NCI-H1436 treated with DMSO at 0.1 percent for 48 hours (cell line): ENCODE measurements around the gene ZNF831.

Source experiments
- DNase-seq: peaks from one replicate; lab custom pipeline; 2025; lab: John Stamatoyannopoulos, UW

Gene ZNF831

DNA sequence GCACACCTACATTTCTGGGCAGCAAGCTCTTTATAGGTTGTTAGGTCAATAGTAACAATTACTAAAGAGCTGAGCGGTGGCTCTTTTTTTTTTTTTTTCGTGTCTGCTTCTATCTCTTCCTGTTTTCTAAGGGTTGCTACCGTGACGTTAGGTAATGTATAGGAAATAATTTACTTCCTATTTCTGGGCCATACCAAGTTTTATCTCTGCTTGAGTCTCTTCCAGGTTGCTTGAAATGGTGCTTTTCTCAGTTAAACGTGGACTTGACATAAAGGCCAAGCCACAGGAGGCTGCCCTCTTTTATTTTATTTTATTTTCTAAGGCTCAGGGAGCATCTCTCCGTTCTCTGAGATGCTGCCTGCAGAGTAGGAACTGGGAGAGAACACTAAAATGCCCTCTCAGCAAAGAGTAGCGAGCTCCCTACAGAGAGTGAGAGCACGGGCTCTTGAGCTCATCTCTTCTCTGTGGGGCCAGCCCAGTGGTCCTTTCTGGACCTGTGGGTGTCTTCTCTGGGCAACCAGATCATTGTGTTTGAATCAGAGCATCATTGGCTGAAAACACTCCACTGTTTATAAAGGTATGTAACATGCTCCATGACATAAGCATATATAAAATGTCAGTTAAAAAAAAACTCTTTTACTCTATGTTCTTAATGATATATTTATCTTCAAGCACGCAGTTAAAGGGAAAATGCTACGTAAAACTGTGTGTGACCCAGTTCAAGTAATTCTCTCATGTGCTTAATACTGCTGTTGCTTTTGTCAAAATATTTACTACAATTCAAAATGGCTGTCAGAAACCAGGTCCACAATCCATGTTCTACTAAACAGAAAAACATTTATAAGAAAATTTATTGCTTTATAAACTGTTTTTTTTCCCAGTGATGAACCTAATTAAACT is at the start of gene ZNF831:
Gene ZNF831, plus strand, starts transcription at position 191 of the 900 bp plus-strand sequence. CDS start 27,199 bp downstream, outside the sequence.
- no peak for DNase-seq

DNA sequence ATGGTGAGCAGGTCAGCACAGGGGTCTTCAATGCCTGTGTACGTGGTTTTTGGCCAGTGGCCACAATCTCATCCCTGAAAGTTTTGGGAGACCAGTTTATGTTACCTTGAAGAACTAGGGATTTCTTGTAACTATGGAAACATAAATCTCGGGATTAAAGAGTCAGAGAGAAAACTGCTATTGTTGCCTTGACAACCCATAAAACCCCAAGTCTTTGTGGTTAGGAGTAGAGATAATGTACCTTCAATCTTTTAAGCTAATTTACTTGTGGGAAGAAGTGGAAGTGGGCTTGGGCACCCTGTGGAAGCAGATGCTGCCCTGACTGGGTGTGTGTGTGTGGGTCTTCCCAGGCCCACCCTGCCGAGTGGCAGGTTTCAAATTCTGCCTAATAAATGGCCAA is 46.1 kb upstream of the ZNF831 start:
- DNase-seq, result no peak

DNA sequence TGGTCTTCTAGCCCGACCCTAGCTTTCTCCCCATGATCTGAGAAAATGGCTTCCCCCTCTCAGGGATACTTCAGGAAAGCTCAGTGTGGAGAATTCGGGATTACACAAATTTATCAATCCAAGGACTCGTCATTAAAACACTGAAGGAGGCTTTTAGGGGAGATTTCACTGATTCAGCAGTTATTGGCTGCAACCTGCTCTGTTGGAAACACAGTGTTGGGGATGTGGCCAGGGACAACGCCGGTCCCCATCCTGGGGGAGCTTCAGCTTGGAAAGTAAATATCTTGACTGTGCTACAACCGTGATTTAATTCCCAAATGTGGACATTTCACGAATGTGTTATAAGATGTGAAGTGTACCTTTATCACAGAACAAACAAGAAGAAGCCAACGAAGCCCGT is 44.8 kb upstream of the ZNF831 start:
- no peak for DNase-seq

DNA sequence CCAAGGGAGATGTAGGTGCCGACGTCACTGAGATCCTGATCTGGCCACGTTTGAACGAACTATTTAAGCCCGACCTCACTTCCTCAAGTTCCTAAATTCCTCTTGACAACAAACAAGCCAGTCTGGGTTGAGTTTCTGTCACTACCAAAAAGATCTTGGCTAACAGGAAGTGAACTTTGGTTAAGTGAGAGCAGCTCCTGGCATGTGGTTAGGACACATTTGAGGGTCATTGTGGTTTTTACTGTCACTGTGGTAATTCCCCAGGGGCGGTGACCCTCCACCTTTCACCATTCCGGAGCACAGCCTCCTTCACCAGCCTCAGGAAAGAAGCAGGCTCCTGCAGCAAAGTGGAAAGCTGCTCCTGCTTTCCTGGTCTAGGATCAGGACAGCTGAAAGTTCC is 43.1 kb upstream of the ZNF831 start:
- no peak for DNase-seq

GRCh38 chr20:59120919-59121318 is 42.7 kb upstream of the ZNF831 start:
- DNase-seq, result no peak

- no peak for DNase-seq
Observed at GRCh38 chr20:59121714-59122565, 41.7 kb upstream of the ZNF831 start.

DNA sequence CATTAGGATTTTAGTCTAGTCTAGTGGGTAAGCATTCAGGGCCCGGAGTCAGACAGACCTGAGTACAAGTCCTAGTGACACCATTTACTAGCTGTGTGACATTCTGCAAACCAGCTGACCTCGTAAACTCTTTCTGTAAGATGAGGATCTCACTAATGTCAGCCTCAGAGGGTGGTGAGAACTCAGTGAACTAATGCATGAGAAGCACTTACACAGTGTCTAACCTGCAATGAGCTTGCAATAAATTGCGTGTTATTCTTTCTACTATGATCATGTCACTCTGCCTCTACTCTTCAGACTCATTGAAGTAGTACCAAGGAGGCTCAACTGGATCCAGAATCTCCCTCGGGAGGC is 41.1 kb upstream of the ZNF831 start:
- no peak for DNase-seq

GRCh38 chr20:59123011-59123677 is 40.5 kb upstream of the ZNF831 start:
- no peak for DNase-seq

DNA sequence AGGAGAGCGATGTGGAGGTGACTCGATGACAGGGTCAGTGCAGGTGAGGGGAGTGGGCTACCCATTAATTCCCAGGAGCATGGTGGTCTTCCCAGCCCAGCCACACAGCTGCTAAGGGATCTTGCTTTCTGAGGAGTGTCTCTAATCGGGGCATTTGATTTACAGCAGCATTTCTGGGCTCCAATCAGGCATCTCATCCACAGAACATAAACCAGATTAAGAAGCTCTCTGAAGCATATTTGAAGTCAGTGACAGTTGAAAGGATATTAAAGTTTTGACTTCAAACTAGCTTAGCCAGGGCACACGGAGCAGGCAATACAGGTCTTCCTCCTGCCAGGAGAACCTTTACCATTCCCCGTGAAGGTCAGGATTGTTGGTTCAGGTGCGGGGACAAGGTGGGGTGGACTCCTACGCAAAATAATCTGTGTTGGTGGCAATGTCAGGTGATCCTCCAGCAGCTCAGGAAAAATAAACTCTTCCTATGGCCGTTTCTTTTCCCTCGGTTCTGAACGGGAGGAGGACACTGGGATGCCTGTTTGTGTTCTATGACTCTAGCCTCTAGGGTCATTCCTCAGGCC is 39.9 kb upstream of the ZNF831 start:
- DNase-seq, result no peak

GRCh38 chr20:59124296-59125029 is 39.2 kb upstream of the ZNF831 start:
- no peak for DNase-seq

- no peak for DNase-seq
Observed at GRCh38 chr20:59125332-59125731, 38.3 kb upstream of the ZNF831 start.

DNA sequence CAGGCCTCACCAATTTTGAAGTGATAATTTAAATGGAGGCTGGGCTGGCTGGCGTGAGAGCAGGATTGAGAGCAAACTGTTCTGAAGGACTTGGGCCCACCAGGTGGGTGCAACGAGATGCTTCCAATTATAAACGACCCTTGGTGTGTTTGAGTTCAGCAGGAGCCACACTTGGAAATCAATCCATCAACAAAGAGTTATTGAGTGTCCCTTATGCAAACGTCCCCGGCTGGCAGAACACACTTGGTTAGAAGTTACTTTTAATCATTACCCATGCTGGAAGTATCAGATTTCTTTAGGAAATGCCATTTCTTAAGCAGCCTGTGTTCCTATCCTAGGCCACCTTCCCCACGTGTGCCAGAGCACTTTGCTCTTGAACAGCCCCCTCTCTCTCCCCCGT is 37.8 kb upstream of the ZNF831 start:
- DNase-seq, result no peak

GRCh38 chr20:59127839-59128238 is 35.8 kb upstream of the ZNF831 start:
- no peak for DNase-seq

DNA sequence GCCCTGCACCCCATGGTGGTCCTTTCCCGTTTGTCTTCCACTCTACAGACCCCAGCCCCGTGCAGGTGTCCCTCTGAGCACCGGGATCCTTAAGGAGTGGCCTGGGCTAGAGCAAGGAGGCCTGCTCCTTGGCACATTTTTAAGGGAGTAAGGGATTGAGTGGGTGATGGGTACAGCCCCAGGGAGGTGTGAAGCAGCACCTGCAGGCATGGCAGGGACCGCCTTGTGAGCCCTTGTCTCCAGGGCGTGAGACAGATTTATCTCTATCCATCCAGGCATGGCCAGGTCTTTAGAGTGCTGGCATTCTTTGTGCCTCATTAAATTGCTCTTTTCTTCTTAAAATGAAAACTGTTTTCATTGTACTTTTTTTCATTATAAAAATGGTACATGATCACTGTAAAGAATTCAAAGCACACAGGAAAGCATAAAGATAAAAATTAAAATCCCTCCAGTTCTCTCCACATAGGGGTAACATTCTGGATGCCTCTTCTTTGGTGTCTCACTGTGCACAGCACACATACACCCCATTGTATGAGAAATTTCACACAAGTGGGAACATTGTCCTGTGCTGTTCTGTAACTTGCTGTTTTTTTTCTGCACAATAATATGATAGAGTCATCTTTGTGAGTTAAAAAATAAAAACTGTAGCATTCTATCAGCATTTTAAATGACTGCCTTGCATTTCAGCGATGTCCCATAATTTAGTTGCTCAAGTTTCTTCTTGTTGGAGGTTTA is 31.9 kb upstream of the ZNF831 start:
- DNase-seq, result no peak

DNA sequence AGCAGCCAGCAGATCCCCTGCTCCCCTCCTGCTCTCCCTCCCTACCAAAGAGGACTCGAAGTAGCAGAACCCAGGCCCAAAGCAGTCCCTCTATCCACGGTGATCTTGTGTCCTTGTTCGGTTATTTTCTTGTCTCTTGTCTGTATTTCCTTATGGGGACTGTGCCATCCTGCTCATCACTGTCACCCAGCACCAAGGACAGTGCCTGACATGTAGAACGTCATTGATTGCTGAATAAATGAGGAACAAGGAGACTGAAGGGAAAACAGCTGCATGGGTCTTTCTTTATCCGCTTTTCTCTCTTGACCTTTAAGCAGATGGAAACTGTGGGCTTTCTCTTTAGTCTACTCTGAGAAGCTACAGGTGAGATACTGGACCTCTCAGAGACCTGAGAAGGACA is 29.4 kb upstream of the ZNF831 start:
- DNase-seq, result no peak

DNA sequence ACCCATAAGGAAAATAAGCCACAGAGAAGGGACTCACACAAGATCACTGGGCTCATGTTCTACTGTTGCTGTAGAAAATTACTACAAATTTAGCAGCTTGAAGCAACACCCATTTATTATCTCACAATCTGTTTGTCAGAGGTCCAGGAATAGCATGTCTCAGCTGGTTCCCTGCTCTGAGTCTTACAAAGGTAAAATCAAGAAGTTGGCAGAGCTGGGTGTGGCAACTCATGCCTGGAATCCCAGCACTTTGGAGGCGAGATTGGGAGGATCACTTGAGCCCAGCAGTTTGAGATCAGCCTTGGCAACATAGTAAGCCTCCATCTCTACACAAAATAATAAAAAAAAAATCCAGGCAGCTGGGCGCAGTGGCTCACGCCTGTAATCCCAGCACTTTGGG is 28.5 kb upstream of the ZNF831 start:
- DNase-seq, result no peak

DNA sequence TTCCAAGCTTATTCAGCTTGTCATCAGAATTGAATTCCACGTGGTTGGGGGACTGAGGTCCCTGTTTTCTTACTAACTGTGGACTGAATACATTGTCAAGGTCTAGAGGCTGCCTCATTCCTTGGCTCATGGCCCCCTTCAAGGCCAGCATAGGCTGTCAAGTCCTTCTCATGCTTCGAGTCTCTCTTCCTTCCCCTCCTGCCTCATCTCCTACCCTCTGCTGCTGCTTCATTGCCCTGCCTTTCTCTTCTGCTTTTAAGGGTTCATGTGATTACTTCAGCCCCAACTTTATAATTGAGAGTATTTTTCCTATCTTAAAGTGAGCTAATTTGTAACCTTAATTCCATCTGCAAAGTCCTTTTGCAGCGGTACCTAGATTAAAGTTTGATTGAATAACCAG is 27.6 kb upstream of the ZNF831 start:
- DNase-seq, result no peak

DNA sequence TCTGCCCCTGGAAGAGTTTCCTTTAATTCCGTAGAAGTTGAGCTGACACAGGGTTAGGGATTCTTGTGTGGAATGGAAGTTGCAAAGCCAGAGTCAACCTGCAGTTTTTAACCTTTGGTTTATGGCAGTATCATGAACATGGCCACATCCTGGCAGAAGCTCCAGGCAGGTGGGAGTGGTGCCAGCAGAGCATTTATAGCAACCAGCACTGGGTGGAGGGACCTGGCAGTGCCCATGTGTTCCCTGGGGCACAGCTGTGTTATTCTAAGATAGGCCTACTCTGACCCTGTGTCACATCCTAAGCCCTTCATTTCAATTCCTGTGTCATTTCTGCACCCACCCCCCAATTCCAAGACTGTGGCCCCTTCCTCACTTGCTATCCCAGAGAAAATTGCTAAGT is 26.1 kb upstream of the ZNF831 start:
- no peak for DNase-seq

GRCh38 chr20:59138114-59138748 is 25.4 kb upstream of the ZNF831 start:
- DNase-seq, result no peak

GRCh38 chr20:59139998-59140397 is 23.6 kb upstream of the ZNF831 start:
- no peak for DNase-seq
